Measurements from ENCODE around the gene PSKH1. TPM values are rescaled to one million over a fixed set of nuclear protein-coding genes. Genes with fewer than 3 reads are reported as not detected.
"Not testable (repeated sequence)": the region's sequence is repeated elsewhere in the genome, so short reads cannot be mapped to it uniquely, and the experiment has no call there.

Gene PSKH1
- total RNA-seq, 1 donor from 2014 or later, result 15.5 TPM

- no peaks in the 10 kb centered on the region for H3K27me3 ChIP-seq (ENCODE audit: control insufficient read depth, insufficient read depth, low read length)
- peaks cover 12% of the 10 kb centered on the region for H3K36me3 ChIP-seq (ENCODE audit: control insufficient read depth, insufficient read depth, low read length)
- no peak for FAIRE-seq
- DNase-seq (ENCODE audit: low read depth), result no peak
- TF ChIP-seq, protein P1, sequence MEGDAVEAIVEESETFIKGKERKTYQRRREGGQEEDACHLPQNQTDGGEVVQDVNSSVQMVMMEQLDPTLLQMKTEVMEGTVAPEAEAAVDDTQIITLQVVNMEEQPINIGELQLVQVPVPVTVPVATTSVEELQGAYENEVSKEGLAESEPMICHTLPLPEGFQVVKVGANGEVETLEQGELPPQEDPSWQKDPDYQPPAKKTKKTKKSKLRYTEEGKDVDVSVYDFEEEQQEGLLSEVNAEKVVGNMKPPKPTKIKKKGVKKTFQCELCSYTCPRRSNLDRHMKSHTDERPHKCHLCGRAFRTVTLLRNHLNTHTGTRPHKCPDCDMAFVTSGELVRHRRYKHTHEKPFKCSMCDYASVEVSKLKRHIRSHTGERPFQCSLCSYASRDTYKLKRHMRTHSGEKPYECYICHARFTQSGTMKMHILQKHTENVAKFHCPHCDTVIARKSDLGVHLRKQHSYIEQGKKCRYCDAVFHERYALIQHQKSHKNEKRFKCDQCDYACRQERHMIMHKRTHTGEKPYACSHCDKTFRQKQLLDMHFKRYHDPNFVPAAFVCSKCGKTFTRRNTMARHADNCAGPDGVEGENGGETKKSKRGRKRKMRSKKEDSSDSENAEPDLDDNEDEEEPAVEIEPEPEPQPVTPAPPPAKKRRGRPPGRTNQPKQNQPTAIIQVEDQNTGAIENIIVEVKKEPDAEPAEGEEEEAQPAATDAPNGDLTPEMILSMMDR (IDR thresholded peaks at IDR 0.05; ENCODE audit: insufficient read depth, low read length, severe bottlenecking), result no peak
- H3K4me3 ChIP-seq (ENCODE audit: low read depth, low read length), result no peak overlapping the region
Measured at GRCh38 chr16:67862623-67863583, 30.2 kb upstream of the PSKH1 start.

- H3K4me3 ChIP-seq (ENCODE audit: low read depth, low read length); H3K27me3 ChIP-seq (ENCODE audit: control insufficient read depth, insufficient read depth, low read length); FAIRE-seq; DNase-seq (ENCODE audit: low read depth): not testable (repeated sequence)
- peaks cover 18% of the 10 kb centered on the region for H3K36me3 ChIP-seq (ENCODE audit: control insufficient read depth, insufficient read depth, low read length)
Measured at GRCh38 chr16:67864044-67864443, 29.0 kb upstream of the PSKH1 start.

DNA sequence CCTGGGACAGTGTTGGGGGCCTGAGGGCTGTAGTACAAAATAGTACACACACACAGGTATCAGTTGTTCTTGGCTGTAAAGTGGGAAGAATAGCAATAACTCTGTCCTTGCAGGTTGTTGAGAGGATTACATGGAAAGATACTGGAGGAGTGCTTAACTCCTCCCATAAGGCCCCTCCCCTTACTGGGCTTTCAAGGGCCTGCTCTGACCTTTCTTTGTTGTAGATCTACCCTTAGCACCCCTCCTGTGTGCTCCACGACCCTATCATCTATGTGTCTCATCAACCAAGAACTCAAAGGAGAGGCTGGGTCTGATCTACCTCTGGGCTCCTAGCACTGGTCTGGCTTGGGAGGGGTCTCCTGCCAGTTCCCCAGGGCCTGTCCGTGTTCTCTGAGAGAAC, 28.5 kb upstream of the PSKH1 start:
- FAIRE-seq (no peak), DNase-seq (ENCODE audit: low read depth) (no peak)
- H3K4me3 ChIP-seq (ENCODE audit: low read depth, low read length), result no peak overlapping the region
- TF ChIP-seq, protein P1 (IDR thresholded peaks at IDR 0.05; ENCODE audit: insufficient read depth, low read length, severe bottlenecking), result no peak
- peaks cover 18% of the 10 kb centered on the region for H3K36me3 ChIP-seq (ENCODE audit: control insufficient read depth, insufficient read depth, low read length)
- no peaks in the 10 kb centered on the region for H3K27me3 ChIP-seq (ENCODE audit: control insufficient read depth, insufficient read depth, low read length)

GRCh38 chr16:67865318-67865717, 27.7 kb upstream of the PSKH1 start:
- TF ChIP-seq, protein P1 (IDR thresholded peaks at IDR 0.05; ENCODE audit: insufficient read depth, low read length, severe bottlenecking), result peak; percentile 57
- H3K27me3 ChIP-seq (ENCODE audit: control insufficient read depth, insufficient read depth, low read length), result no peaks in the 10 kb centered on the region
- H3K4me3 ChIP-seq (ENCODE audit: low read depth, low read length), result no peak overlapping the region
- DNase-seq (ENCODE audit: low read depth) (peak; percentile 41), FAIRE-seq (no peak)
- H3K36me3 ChIP-seq (ENCODE audit: control insufficient read depth, insufficient read depth, low read length), result peaks cover 20% of the 10 kb centered on the region

GRCh38 chr16:67868290-67868689, 24.8 kb upstream of the PSKH1 start:
- H3K4me3 ChIP-seq (ENCODE audit: low read depth, low read length), result no peak overlapping the region
- peaks cover 18% of the 10 kb centered on the region for H3K36me3 ChIP-seq (ENCODE audit: control insufficient read depth, insufficient read depth, low read length)
- TF ChIP-seq, protein P1 (IDR thresholded peaks at IDR 0.05; ENCODE audit: insufficient read depth, low read length, severe bottlenecking), result no peak
- H3K27me3 ChIP-seq (ENCODE audit: control insufficient read depth, insufficient read depth, low read length), result no peaks in the 10 kb centered on the region
- no peak for FAIRE-seq
- DNase-seq (ENCODE audit: low read depth), result no peak

- no peaks in the 10 kb centered on the region for H3K27me3 ChIP-seq (ENCODE audit: control insufficient read depth, insufficient read depth, low read length)
- FAIRE-seq (no peak), DNase-seq (ENCODE audit: low read depth) (no peak)
- TF ChIP-seq, protein P1 (IDR thresholded peaks at IDR 0.05; ENCODE audit: insufficient read depth, low read length, severe bottlenecking), result no peak
- H3K36me3 ChIP-seq (ENCODE audit: control insufficient read depth, insufficient read depth, low read length), result peaks cover 18% of the 10 kb centered on the region
- H3K4me3 ChIP-seq (ENCODE audit: low read depth, low read length), result no peak overlapping the region
Measured at GRCh38 chr16:67869653-67870052, 23.4 kb upstream of the PSKH1 start.
